Measurements from ENCODE around the gene SMTNL2.
"Not testable (repeated sequence)": the region's sequence is repeated elsewhere in the genome, so short reads cannot be mapped to it uniquely, and the experiment has no call there.

SMTNL2 gene

DNA sequence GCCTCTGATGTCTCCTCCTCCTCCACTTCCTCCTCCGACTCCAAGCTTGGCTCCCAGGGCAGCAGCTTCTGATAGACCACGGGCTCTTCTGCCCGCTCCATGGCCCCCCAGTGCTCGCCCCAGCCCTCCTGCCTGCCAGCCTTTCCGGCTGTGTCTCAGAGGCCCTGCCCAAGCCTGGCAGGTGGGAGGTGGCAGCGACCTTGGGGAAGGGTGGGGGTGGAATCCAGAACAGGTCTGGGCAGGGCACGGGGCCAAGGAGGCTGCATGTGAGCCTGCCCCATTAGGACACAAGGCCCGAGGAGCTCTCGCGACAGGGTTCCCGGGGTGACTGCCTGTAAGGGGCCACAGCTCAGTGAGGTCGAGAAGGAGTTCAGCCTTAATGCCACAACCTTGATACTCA lies 23.9 kb upstream of the SMTNL2 start, which contains the start of gene GGT6:
Gene GGT6 (minus strand): TSS at position 157 of the 400 bp plus-strand sequence. CDS start 56 bp downstream, at position 101.
- no peak for DNase-seq (ENCODE audit: low spot score)

DNA sequence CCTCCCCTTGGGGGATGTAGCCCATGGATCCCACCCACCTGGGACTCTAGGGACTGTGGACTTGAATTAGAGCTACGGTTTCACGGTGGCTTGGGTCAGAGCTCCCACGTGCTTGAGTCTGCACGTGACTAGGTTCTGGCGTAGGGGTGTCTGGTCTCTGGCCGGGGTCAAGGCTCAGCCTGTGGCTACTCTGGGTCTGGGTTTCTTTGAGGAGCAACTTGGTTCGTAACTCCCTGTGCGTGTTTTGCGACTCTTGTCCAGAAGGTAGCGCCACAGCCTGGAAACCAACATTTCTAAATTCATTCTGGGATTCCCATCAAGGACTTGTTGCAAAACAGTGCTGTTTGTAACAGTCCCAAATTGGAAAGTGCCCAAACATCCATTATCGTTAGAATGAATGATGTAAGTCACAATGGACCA lies 23.5 kb upstream of the SMTNL2 start:
- DNase-seq (ENCODE audit: low spot score), result no peak

DNA sequence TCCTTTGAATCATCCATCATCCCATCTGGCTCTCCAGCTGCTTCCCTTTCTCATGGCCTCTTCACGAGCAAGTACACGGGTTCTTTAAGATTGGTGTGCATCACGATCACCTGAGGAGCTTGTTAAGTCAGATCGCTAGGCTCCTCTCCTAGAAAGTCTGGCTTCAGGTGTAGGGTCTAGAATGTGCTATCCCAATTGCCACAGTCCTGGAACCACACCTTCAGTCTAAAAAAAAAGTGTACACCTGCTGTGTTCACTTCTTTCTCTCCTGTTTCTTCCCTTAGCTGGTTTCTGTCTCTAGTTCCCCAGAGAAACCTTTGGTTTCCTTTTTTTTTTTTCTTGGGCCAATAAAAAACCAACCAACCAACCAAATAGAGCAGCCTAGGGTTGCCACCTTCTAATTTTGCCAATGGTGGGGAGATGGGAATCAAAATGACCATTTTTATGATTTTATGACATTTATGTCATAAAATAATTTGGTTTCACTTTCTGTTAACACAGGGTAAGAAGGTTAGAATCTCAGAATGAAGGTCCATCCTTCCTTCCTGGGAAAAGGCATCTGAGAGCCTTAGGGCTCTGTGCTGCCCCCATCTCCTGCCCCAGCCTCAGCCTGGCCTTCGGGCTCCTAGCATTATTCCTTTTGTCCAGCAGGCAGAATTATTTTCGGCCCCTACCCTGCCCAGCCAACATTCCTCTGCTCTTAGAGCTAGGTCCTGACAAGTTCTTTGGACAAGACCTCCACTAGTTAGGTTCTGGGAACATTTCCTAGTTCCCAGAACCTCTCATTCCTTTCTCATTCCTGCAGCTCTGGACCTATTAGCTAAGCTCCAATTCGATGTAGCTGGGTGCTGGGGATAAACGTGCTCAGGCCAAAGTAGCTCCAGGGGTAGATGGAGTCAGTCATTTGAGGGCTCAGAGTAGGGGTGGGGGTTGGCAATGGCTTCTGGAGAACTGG lies 22.0 kb upstream of the SMTNL2 start:
- DNase-seq (ENCODE audit: low spot score), result no peak

DNA sequence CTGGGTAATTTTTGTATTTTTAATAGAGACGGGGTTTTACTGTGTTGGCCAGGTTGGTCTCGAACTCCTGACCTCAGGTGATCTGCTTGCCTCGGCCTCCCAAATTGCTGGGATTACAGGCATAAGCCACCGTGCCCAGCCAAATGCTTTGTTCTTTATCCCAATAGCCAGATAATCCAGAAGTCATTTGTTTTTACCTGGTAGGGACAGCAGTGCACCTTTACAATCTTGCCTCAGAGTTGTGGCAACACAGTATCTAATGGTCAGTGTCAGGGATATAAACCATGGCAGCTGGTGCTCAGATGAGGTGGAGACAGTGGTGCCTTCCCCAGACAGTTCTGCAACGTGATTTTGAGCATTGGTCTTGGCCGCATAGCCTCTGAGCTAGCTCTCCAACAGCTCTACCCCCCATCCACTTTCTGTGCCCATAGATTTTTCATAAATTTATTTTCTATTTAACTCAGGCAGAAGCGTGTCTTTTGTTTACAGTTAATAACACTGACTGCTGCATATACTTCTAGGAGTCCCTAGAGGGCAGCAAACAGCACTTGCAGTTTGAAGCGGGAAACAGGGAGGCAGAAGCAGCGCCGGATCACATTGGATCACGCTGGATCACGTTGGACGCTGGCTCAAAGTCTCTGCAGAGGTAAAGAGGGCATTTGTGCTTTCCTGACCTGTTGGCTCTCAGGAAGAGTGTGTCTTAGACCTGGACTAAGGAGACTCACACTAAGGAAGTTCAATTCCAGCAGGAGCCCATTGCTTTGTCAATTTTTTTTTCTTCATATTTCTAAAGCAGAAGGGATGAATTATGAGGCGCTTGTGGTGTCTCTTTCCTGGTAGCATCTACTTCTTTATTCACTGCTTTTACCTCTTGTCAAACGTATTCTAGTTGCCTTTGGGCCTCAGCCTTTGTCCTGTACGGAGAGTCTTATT lies 18.9 kb upstream of the SMTNL2 start:
- peak; percentile 63 for DNase-seq (ENCODE audit: low spot score)

DNA sequence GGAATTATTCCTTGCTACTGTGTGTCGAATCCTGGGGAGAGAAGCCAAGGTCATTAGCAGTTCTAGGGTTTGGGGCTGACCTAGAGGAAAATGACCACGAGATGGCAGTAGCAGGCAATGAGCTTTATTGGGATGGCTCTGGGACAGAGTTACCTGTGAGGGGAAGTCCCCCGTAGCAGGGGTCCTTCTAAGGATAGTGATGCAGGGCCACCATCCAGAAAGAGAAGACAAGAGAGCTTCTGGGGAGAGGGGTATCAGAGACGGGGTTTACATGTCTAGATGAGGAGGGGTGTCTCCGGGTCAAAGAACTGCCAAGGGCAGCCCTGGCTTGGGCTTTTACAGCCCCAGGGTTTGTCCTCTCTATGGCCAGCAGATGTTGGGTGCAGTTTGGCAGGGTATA lies 17.5 kb upstream of the SMTNL2 start:
- peak; percentile 19 for DNase-seq (ENCODE audit: low spot score)

DNA sequence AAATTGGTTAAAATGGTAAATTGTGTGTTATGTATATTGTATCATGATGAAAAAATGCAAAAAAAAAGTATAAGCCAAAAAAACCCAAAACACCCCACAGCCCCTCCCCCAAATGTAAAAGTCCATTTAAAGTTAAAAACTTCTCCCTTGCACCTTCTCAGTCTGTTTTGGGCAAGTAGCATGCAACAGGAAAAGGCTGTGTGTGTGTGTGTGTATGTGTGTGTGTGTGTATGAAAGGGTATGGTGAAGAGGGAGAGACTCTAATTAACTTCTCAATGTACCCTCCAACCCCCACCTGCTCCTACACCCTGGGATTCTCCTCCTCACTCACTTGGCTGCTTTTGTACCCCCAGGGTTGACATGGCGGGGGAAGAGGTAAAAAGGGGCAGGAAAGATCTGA lies 14.7 kb upstream of the SMTNL2 start:
- DNase-seq (ENCODE audit: low spot score), result no peak

DNA sequence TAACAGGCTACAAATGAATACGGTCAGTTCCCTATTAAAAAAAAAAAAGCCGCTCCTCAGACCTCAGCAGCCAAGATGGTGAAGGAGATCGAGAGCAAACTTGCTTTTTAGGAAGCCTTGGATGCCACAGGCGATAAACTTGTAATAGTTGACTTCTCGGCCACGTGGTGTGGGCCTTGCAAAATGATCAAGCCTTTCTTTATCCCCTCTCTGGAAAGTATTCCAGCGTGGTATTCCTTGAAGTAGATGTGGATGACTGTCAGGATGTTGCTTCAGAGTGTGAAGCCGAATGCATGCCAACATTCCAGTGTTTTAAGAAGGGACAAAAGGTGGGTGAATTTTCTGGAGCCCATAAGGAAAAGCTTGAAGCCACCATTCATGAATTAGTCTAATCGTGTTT lies 12.2 kb upstream of the SMTNL2 start:
- DNase-seq (ENCODE audit: low spot score), result no peak

DNA sequence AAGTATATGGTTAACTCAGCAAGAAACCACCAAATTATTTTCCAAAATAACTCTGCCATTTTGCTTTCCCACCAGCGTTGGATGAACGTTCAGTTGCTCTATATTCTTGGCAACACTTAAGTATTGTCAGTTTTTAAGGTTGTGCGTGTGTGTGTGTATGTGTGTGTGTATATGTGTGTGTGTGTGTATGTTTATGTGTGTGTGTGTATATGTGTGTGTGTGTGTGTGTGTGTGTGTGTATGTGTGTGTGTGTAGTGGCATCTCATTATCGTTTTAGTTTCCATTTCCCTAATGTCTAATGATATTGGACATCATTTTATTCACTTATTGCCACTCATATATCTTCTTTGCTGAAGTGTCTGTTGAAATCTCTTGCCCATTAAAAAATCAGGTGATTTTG lies 11.2 kb upstream of the SMTNL2 start:
- DNase-seq (ENCODE audit: low spot score), result no peak

DNA sequence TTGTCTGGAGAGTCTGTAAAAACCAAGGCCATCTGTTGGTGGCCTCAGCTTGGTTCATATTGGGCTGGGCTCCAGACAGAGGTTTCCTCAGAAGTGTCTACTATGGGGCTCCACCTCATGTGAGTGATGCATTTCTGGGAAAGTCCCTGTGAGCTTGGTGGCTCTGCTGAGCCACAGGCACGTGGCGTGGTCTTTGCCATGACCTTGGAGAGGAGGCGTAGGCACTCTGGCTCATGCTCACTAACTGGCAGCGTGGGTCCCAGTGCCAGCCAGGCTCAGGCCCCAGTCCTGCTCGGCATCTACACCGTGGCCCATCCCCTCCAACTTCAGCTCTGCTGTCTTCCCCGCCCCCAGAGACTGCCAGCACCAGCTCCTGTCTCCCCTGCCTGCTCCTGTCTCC lies 10.7 kb upstream of the SMTNL2 start:
- DNase-seq (ENCODE audit: low spot score), result peak; percentile 27

DNA sequence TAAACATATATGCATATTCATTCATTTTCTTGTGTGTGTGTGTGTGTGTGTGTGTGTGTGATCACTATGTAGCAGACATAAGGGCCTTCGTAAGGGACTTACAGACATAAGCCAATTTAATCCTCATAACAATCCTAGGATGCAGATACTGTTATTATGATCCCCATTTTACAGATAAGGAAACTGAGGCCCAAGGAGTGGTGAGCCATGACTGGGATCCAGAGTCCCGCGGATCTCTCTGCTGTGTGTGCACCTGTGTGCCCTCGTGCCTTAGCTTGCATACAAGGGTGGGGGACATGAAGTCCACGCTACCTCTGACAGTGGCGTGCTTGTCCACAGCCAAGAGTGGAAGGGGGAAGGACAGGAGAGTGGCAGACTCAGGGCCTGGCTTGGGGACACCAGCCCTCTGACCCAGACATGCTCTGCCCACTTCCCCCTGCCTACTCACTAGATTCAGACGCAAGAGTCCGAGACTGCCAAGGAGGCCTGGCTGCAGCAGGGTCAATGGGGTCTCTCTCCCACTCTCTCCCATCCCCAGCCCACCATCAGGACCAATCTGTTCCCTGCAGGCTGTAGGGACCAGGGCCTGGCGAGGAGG lies 9.8 kb upstream of the SMTNL2 start:
- DNase-seq (ENCODE audit: low spot score), result no peak

DNA sequence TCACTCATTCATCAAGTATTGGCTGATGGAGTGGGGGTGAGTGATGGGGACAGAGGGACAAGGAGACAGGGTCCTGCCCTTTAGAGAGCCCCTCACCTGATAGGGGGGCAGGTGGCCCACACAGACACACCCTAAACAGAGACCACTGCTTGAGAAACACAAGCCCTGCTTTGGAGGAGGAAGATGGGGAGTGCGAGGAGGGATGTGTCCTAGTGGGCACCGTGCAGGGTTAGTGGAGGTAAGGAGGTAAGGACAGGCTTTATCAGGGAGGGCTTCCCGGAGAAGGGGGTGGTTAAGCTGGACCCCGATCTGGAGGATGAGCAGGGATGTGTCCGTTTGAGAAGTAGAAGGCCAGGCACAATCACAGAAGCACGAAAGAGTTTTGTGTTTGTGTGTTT lies 8.2 kb upstream of the SMTNL2 start:
- no peak for DNase-seq (ENCODE audit: low spot score)

DNA sequence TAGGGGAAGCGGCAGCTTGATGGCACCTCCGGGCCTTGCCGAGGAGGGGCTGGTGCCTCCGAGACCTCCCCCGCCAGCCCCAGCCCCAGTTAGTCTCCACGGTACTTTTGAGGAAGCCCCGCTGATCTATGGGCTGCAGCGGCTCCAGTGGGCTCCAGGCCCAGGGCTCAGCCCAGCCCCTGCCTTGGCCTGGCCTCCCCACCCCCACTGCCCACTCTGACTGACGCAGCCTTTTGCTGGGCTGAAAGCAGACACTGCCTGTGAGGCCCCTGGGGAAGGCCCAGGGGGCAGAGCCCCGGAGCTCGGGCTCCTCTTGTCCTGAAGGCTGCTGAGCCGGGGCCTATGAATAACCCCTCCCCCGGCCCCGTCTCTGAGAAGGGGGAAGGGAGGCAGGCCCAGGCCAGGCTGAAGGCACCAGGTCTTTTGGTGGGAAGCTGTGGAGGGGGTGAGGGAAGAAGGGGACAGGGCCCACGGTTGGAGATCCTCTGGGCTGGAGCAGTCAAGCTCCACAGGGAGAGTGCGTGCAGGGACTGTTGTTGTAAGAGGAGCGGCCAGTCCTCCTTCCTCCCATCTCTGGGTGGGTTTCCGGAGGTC lies 7.5 kb upstream of the SMTNL2 start:
- DNase-seq (ENCODE audit: low spot score), result no peak

DNA sequence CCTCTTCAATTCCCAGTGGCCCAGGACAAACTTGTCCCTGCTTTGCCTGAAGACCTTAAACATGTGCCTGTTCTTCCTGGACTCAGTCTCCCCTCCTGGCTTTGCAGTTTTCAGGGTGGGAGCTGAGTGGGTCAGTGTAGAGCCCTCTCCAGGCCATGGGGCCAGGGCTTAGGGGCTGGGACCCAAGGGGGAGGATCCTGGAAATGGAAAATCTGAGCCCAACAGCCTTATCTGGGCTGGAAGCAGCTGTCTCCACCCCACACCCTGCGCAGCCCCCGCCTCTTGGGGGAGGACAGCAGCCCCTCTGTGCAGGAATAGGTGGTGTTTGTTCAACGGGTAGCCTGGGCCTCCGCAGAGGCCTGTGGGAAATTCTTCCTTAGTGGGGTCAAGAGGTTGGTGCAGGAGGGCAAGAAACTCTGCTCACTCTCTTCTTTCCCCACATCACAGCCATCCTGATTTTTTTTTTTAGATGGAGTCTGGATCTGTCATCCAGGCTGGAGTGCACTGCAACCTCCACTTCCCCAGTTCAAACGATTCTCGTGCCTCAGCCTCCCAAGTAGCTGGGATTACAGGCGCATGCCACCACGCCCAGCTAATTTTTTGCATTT lies 6.8 kb upstream of the SMTNL2 start:
- no peak for DNase-seq (ENCODE audit: low spot score)

DNA sequence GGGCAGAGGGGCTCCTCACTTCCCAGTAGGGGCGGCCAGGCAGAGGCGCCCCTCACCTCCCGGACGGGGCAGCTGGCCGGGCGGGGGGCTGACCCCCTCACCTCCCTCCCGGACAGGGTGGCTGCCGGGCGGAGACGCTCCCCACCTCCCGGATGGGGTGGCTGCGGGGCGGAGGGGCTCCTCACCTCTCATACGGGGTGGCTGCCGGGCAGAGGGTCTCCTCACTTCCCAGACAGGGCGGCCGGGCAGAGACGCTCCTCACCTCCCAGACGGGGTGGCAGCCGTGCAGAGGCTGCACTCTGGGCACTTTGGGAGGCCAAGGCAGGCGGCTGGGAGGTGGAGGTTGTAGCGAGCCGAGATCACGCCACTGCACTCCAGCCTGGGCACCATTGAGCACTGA lies 6.0 kb upstream of the SMTNL2 start:
- DNase-seq (ENCODE audit: low spot score), result not testable (repeated sequence)

DNA sequence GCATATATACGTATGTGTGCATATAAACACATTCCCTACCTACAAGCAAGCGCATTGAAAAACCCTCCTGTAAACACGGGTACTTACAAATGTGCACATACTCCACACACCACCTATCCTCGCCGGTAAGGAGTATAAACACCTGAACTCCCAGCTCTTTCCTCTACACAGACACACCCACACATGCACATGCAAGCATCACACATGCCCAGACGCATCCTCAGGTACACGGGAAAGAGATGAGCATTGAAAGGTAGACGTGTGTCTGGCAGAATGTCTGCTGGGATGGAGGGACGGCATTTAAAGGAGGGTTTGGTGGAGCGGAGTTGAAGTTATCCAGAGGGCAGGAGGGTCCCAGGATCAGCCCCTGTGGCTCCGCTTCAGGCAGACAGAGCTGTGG lies 4.7 kb upstream of the SMTNL2 start:
- no peak for DNase-seq (ENCODE audit: low spot score)

DNA sequence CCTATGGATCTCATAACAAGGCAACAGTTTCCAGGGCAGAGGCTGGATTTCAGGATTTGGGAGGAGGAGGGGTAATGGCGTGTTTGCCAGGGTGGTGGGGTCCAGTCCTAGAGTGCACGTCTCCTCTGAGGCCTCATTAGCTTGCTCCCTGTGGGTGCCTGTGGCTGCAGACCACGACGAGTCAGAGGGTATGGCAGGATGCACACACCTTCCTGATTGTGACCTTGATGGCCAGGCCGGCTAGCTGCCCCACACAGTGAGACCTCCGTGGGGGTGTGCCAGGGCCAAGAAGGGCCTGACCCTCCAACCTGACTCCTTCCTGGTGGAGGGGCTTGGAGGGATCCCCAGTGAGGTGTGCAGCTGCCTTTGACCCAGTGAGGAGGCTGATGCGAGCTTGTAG lies 4.0 kb upstream of the SMTNL2 start:
- DNase-seq (ENCODE audit: low spot score), result no peak

DNA sequence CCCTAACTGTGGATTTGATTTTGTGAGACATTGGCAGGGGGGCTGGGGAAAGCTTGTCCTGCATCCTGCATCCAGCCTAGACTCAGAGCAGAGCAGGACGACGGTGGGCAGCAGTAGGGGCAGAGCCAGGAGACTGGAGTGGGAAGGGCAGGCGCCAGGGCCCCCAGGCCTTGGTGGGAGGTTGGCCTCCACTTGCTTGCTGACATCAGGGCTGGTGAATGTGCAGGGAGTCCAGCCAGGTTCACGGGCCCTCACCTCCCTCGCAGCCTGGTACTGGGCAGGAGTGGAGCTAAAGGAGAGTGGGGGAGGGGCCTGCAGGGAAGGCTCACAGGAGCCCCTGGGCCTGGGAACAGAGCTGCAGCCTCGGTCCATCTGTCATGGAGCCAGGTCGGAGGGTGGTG lies 2.2 kb upstream of the SMTNL2 start:
- DNase-seq (ENCODE audit: low spot score), result no peak

DNA sequence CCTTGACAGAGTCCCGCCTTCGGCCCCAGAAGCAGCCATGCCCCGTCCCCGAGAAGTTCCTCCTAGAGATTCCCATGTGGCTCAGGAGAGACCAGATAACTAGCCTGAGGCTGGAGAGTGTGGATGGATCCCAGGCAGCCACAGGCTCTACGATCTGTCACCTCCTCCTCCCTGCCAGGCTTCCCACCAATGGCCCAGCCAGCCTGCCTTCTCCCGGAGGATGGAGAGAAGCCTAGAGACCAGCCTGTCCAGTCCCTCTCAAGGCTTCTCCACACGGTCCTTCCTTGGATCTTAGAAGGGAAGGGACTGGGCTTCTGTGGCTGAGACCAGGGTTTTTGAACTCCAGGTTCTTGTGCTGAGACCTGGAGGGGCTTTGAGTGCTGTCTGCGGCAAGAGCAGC lies 1.6 kb upstream of the SMTNL2 start:
- DNase-seq (ENCODE audit: low spot score), result no peak

DNA sequence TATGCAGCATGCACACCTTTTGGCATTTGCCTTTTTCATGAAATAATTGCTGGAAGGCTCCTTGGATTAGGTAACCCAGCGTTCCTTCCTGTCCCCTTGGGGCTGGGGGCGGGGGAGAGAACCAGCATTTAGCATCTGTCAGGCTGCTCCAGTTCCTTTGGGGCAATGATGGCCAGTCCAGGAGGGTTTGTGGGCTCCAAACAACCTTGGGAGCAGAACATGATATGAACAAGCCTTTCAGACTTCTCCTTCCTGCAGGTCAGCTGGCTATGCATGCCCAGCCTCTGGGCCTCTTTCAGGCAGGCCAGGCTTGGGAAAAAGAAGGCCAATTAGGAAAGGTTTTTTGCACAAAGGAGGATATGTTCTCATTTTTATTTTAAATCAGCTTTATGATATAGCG lies 1.1 kb upstream of the SMTNL2 start:
- DNase-seq (ENCODE audit: low spot score), result no peak

DNA sequence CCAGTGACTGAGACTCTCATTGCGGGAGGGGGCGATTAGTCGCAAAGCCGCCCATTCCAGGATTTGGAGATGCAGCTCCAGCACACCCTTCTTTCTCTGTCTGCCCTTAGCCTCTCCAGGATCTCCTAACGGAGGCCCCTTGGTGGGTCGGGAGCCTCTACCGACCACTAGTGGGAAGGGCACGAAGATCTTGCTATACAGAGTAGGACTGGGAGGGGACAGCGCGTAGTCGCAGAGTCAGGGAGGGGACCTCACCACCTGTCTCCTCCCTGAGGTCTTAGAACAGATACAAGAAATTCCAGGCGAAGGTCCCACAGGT lies 588 bp upstream of the SMTNL2 start:
- DNase-seq (ENCODE audit: low spot score), result no peak

DNA sequence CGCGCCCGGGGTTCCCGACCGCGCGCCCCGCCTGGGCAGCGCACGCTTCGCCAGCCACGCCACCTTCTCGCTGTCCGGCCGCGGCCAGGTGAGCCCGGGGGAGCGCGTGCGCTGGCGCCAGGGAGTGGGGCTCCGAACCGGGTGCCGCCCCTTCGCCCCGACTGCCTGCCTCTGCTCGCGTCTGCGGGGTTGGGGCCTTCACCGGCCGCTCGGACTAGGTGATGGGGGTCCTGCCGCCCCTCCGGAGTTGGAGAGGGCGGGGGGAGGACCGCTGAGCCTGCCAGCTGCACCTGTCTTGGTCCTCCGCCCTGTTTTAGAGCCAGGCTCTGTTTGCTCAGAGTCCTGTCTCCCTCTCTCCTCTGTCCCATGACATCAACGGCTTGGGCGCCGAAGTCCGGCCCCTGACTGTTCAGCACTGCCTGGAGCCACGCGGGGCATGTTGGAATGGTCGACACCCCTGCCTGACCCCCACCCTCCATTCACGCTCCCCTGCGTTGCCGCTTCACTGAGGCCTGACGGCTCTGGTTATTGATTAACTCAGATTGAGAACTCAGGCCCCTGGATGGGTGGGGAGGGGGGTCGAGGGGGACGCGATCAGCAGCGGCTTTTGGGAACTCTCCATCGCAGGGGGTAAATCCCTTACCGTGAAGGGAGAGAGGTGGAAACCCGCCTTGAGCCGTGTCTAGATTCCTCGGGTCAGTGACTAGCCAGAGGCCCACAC lies 748 bp downstream of the SMTNL2 start:
- no peak for DNase-seq (ENCODE audit: low spot score)

Data from CD4-positive, alpha-beta T cell treated with Interleukin-6 at 100 ng/mL for 8 hours (primary cell).